ENCODE data around the gene GALNTL6. TPM values are rescaled to one million over a fixed set of nuclear protein-coding genes. Genes with fewer than 3 reads are reported as not detected.
A peak's percentile ranks its signal among the peaks of the same experiment; 100 is the strongest.

The GALNTL6 gene
- total RNA-seq, 1 experiment from 2014 or later, result not detected

DNA sequence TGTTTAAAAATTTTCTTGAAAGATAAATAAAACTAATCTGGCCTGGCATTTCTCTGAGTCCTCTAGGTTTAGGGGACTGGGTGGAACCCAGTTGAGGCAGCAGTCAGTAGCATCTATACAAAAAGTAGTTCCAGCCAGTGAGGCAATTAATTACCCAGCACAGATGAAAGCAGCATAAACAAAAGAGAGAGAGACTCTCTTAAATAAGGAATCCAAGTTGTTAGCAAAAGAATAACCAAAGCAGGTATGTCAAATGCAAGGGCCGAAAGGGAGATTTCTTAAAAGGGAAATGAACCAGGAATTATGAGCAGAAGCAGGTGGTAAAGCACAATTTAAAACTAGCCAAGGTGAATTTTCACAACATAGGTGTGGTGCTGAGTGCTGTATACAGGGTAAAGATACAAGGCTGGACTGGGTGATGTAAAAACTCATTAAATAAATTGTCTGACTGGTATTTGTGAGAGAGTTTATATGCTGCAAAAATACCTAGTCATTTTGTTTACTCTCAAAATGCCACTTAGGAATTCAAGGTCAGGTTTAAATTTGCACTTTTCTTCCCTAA, 1260.8 kb downstream of the GALNTL6 start:
- no peak for DNase-seq (ENCODE audit: low read depth, low spot score)
- CTCF ChIA-PET, result no interaction called here
- RAD21 ChIA-PET (ENCODE audit: low non-redundant PET in 1 of 2, low total read pairs in 2 of 2, uncharacterized antibody in 2 of 2, unreplicated experiment in 2 of 2), result no interaction called here
- Histone ChIP-seq H3K27ac (ENCODE audit: low read depth, low read length) (no peak overlapping the region), H3K27me3 (ENCODE audit: insufficient read depth, low read length) (no peaks in the 10 kb centered on the region), H3K9me2 (ENCODE audit: insufficient read depth) (no peaks in the 10 kb centered on the region), H3K36me3 (ENCODE audit: control insufficient read depth in 1 of 2, insufficient read depth in 2 of 2, low read length in 2 of 2) (no peaks in the 10 kb centered on the region), H2AFZ (ENCODE audit: low read depth, low read length, poor library complexity, severe bottlenecking) (no peak overlapping the region), H4K20me1 (ENCODE audit: insufficient read depth) (no peaks in the 10 kb centered on the region), H3K9me3 (ENCODE audit: control insufficient read depth in 1 of 2, insufficient read depth in 1 of 2, low read depth in 1 of 2, low read length in 2 of 2) (no peaks in the 10 kb centered on the region), H3K9ac (ENCODE audit: low read length) (no peak overlapping the region), H3K4me1 (ENCODE audit: control insufficient read depth in 1 of 2, insufficient read depth in 2 of 2, low read length in 2 of 2) (peaks cover 0 to 6% of the 10 kb centered on the region in 2 experiments; a peak in 1 of 4 replicates), H3K79me2 (ENCODE audit: insufficient read depth, low read length) (no peaks in the 10 kb centered on the region), H3K4me2 (ENCODE audit: low read length) (peak overlapping the region; percentile 12; the same call in 1 of the 2 replicates), H3K4me3 (replicated peaks in 1 of 2; ENCODE audit: low read depth in 1 of 2, low read length in 2 of 2) (no peak overlapping the region)
- POLR2A ChIA-PET, result no interaction called here
- TF ChIP-seq, protein P1, sequence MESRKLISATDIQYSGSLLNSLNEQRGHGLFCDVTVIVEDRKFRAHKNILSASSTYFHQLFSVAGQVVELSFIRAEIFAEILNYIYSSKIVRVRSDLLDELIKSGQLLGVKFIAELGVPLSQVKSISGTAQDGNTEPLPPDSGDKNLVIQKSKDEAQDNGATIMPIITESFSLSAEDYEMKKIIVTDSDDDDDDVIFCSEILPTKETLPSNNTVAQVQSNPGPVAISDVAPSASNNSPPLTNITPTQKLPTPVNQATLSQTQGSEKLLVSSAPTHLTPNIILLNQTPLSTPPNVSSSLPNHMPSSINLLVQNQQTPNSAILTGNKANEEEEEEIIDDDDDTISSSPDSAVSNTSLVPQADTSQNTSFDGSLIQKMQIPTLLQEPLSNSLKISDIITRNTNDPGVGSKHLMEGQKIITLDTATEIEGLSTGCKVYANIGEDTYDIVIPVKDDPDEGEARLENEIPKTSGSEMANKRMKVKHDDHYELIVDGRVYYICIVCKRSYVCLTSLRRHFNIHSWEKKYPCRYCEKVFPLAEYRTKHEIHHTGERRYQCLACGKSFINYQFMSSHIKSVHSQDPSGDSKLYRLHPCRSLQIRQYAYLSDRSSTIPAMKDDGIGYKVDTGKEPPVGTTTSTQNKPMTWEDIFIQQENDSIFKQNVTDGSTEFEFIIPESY (IDR thresholded peaks at IDR 0.05; ENCODE audit: extremely low read depth, insufficient replicate concordance, low read length), result no peak
- no peak for TF ChIP-seq JUND (IDR thresholded peaks at IDR 0.05)
- no peak for TF ChIP-seq EZH2 (IDR thresholded peaks at IDR 0.05)
- TF ChIP-seq YY1 (IDR thresholded peaks at IDR 0.05; ENCODE audit: extremely low read depth, insufficient replicate concordance, low read depth, low read length), result no peak
- TF ChIP-seq EGR1 (IDR thresholded peaks at IDR 0.05; ENCODE audit: low read depth), result no peak
- no peak for TF ChIP-seq SIN3A (IDR thresholded peaks at IDR 0.05; ENCODE audit: low read depth)
- TF ChIP-seq CEBPB (IDR thresholded peaks at IDR 0.05; ENCODE audit: low read depth), result no peak
- TF ChIP-seq RAD21 (IDR thresholded peaks at IDR 0.05; ENCODE audit: low read depth), result no peak
- no peak for TF ChIP-seq FOSL1 (IDR thresholded peaks at IDR 0.05; ENCODE audit: low read depth)
- TF ChIP-seq, protein P2, sequence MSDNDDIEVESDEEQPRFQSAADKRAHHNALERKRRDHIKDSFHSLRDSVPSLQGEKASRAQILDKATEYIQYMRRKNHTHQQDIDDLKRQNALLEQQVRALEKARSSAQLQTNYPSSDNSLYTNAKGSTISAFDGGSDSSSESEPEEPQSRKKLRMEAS (IDR thresholded peaks at IDR 0.05), result no peak
- TF ChIP-seq POLR2AphosphoS5 (IDR thresholded peaks at IDR 0.05; ENCODE audit: low read depth, low read length), result no peak
- TF ChIP-seq POLR2A (IDR thresholded peaks at IDR 0.05; ENCODE audit: borderline replicate concordance, extremely low read depth, insufficient read depth, insufficient read length), result no peak
- TF ChIP-seq SRF (IDR thresholded peaks at IDR 0.05; ENCODE audit: low read depth), result no peak
- no peak for ATAC-seq
- intact Hi-C loops (cut with micrococcal nuclease), result no loop called here
- BruUV-seq (replicated peaks), result no TSS peak
